Measurements from ENCODE around the gene TMED8.
"Not testable (repeated sequence)": the region's sequence is repeated elsewhere in the genome, so short reads cannot be mapped to it uniquely, and the experiment has no call there.

GRCh38 chr14:77318756-77319155 lies 58.1 kb downstream of the TMED8 start:
- not testable (repeated sequence) for TF ChIP-seq ZNF10 (CRISPR knock-in tag; IDR thresholded peaks at IDR 0.05; ENCODE audit: borderline replicate concordance, low read depth); BHLHE40 (IDR thresholded peaks at IDR 0.05; ENCODE audit: low read length); TCF7 (IDR thresholded peaks at IDR 0.05; ENCODE audit: low read depth); PBX3 (CRISPR knock-in tag; IDR thresholded peaks at IDR 0.05; ENCODE audit: borderline replicate concordance)
